NCI-H524 (cell line): Measurements from ENCODE around the gene KLF2.
"Not testable (repeated sequence)": the region's sequence is repeated elsewhere in the genome, so short reads cannot be mapped to it uniquely, and the experiment has no call there.

Experiments used
- DNase-seq, 2 experiments: peaks; one replicate each; lab custom pipeline; 2025; lab: John Stamatoyannopoulos, UW

KLF2 gene

GRCh38 chr19:16338470-16339360, 14.1 kb downstream of the KLF2 start:
- DNase-seq, result no peak

GRCh38 chr19:16339361-16339725, 14.7 kb downstream of the KLF2 start:
- no peak for DNase-seq

- DNase-seq, result no peak
Measured at GRCh38 chr19:16340092-16340491, 15.5 kb downstream of the KLF2 start.

GRCh38 chr19:16340654-16341053, 16.0 kb downstream of the KLF2 start:
- DNase-seq, result no peak

- DNase-seq, result no peak
Measured at GRCh38 chr19:16342002-16342715, 17.5 kb downstream of the KLF2 start.

GRCh38 chr19:16343156-16343555, 18.5 kb downstream of the KLF2 start:
- DNase-seq, result no peak

GRCh38 chr19:16345457-16345856, 20.8 kb downstream of the KLF2 start:
- no peak for DNase-seq

- DNase-seq, result not testable (repeated sequence)
Measured at GRCh38 chr19:16347099-16347498, 22.5 kb downstream of the KLF2 start.

GRCh38 chr19:16347706-16348105, 23.1 kb downstream of the KLF2 start:
- DNase-seq, result no peak

GRCh38 chr19:16349551-16350152, 25.0 kb downstream of the KLF2 start:
- no peak for DNase-seq

GRCh38 chr19:16351133-16351809, 26.6 kb downstream of the KLF2 start:
- DNase-seq, result no peak

GRCh38 chr19:16355293-16356043, 30.8 kb downstream of the KLF2 start:
- no peak for DNase-seq

GRCh38 chr19:16358456-16358855, 33.8 kb downstream of the KLF2 start:
- no peak for DNase-seq

GRCh38 chr19:16359074-16359473, 34.4 kb downstream of the KLF2 start:
- DNase-seq, result no peak

- DNase-seq, result no peak
Measured at GRCh38 chr19:16359964-16360363, 35.3 kb downstream of the KLF2 start.

GRCh38 chr19:16360738-16361137, 36.1 kb downstream of the KLF2 start:
- no peak for DNase-seq

- no peak for DNase-seq
Measured at GRCh38 chr19:16361254-16361653, 36.6 kb downstream of the KLF2 start.

GRCh38 chr19:16361926-16362325, 37.3 kb downstream of the KLF2 start:
- no peak for DNase-seq

GRCh38 chr19:16363133-16363851, 38.7 kb downstream of the KLF2 start:
- no peak for DNase-seq

GRCh38 chr19:16363852-16364230, 39.2 kb downstream of the KLF2 start:
- no peak for DNase-seq
